Suppressor macrophage (primary cell): ENCODE results near the gene RPRML.
"Not testable (repeated sequence)": the region's sequence is repeated elsewhere in the genome, so short reads cannot be mapped to it uniquely, and the experiment has no call there.

Experiments
- DNase-seq, 4 experiments: peaks; one replicate each; pipeline ENCODE4 v3.0.0-alpha.2; 2020 to 2022

RPRML gene

GRCh38 chr17:46976626-46977270 lies 2.3 kb downstream of the RPRML start:
- no peak for DNase-seq

DNA sequence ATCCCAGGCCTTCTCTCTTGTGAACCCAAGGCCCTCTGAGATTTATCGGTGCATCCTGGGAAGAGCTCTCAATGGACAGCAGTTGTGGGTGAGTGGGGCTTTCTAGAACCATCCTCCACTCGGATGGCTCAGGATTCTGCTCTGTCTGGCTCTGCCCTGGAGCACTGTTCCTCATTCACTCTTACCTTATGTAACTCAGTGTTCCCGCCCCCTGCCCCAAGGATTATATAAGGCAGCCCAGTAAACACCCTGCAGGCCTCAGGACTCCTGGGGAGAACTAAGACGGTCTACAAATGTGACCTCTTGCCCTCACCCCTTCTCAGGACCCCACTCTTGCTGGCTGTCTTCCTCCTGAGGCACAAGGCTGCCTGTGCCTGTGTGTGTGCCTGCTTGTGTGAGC lies 3.8 kb downstream of the RPRML start:
- peak in 1 of 4 experiments; percentile 6 for DNase-seq

DNA sequence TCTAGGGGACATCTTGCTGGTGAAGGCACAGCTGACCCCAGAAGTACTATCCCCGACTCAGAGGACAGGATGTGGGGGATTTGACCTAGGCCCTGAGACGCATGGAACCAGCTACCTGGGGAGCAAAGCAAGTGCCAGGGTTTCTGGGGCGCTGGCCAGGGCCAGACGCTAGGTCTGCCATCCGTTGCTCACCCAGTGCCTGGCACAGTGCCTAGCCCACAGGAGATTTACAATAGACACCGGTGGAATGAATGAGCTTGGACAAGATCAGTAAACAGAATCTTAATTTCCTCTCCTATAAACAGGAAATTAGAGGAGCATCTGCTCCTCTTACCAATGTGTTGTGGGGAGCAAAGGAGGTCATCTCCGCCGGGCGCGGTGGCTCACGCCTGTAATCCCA lies 5.0 kb downstream of the RPRML start:
- DNase-seq: no peak

DNA sequence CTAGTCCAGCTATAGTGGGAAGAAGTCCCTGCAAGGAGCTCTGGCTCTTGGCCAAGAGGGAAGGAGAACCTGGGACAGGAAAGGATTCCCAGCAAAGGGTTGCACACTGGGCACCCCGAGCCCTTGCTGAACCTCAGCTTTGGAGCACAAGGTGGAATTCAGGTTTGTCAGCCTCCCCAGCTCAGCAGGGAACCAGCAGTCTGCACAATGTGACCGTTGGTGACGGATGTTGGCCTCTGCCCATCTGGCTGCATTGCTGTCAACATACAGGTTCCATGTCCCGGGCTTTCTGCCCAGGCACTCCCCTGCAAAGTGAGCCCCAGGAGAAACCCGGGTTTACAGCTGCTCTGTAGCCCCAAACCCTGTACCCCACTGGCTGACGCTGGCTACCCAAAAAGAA lies 6.7 kb downstream of the RPRML start:
- DNase-seq: no peak

GRCh38 chr17:46971647-46972300 lies 7.3 kb downstream of the RPRML start:
- no peak for DNase-seq

GRCh38 chr17:46968896-46969295 lies 10.2 kb downstream of the RPRML start:
- DNase-seq: no peak

DNA sequence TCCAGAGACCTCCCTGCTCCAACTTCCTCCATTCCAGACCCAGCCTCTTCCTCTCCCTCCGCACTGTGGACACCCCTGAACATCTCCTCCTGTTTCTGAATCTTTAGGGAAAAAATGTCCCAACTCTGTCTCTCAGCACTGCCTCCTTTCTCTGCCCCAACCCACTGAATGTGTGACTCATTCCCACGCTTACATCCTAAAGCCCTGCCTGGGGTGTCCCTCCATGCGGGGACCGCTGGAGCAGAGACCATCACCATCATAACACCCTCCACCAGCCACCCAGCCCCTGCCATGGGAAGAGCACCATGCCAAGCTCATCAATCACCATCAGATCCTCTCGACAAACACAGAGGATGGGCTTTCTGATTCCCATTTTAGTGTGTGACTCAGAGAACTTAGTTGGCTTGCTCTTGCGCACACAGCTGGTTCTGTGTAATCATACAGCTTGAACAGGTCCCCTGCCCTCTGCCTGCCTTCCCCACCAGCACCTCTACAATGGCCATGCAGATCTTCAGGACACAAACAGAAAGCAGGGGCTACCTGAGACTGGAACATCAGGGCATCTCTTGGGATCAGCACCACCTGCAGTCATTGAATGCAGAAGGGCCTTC lies 10.7 kb downstream of the RPRML start:
- DNase-seq: no peak

GRCh38 chr17:46964315-46965265 lies 14.5 kb downstream of the RPRML start:
- peak in 2 of 4 experiments; percentile 28 to 44 for DNase-seq

DNA sequence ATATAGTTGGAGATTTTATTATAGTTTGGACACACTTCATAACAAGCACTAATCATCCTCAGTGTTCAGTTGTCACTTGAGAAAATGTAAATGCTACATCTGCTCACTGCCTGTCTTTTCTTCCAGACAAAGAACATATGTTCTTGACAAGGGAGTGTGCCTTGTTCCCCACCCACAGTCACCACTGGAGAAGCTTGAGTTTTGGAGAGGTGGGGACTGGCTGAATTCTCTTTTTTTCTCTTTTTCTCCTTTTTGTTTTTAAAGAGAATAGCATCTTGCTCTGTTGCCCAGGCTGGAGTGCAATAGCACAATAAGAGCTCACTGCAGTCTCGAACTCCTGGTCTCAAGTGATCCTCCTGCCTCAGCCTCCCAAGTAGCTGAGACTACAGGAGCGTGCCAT lies 15.5 kb downstream of the RPRML start:
- DNase-seq: no peak

DNA sequence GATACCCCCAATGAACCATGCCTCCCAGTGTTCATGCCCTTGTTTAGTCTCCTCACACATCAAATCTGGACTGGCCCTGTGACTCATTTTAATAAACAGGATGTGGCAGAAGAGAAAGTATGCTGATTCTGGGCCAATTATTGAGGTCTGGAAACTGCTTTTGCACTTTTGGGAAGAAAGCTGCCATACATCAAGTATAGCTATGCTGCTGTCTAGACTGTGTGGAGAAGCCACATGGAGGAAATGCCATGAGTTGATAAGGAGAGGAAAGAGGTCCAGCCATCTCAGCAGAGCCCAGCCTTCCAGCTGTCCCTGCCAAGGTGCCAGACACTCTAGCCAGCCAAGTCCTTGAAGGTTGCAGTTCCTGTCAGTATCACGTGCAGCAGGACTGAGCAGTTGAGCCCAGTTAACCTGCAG lies 16.7 kb downstream of the RPRML start:
- no peak for DNase-seq

GRCh38 chr17:46960152-46960551 lies 18.9 kb downstream of the RPRML start:
- no peak for DNase-seq

- DNase-seq: peak in 3 of 4 experiments; percentile 19 to 38 (median 20)
Measured at GRCh38 chr17:46958041-46958591, 20.9 kb downstream of the RPRML start.

DNA sequence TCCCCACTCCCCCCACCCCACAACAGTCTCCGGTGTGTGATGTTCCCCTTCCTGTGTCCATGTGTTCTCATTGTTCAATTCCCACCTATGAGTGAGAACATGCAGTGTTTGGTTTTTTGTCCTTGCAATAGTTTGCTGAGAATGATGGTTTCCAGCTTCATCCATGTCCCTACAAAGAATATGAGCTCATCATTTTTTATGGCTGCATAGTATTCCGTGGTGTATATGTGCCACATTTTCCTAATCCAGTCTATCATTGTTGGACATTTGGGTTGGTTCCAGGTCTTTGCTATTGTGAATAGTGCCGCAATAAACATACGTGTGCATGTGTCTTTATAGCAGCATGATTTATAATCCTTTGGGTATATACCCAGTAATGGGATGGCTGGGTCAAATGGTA lies 25.9 kb downstream of the RPRML start:
- DNase-seq: not testable (repeated sequence)

- DNase-seq: no peak
Measured at GRCh38 chr17:46952115-46952514, 26.9 kb downstream of the RPRML start.

DNA sequence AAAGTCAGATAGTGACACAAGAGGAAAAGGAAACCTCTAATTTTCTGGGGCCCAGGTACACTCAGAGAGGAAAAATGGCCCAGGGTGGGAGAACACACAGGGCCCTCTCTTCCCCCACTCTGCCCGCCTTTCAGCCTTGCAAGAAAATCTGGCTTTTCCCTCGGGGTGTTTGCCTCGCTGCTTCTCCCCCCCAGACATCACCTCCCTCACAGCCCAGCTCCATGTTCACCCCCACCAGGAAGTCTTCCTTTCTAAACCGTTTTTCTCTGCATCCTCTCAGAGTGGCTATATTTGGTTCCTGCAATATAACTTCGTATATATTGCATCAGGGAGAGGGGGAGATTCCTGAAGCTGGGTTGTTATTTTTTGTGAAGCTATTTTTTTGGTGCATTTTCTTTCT lies 27.3 kb downstream of the RPRML start:
- no peak for DNase-seq

GRCh38 chr17:46950997-46951621 lies 27.9 kb downstream of the RPRML start:
- DNase-seq: no peak

DNA sequence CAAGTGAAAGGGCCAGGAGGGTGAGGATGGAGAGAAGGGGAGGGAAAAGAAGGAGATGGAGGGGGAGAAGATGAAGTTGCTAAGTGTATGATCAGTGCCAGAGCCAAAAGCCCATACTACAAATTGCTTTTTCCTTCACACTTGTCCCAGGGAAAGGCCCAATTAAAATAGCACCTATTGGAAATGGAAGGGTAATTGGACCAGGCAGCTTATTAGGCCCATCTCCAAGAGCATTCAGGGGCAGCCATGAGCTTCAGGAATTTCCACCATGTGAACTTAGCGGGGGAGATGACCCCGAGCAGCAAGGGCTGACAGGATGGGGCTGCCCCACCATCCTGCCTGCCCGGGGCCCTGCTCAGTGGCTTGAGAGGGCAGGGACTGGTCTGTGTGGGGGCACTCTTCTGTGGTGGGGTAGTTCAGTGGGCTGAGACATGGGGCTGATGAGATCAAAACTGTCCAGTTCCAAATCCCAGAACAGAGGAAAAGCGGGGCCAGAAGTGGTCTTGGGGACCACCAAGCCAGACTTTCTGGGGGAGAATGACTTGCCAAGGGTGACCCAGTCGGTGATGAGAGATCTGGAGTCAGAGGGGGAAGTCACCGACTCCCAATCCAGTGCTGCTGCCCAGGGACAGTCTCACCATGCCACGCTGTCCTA lies 28.6 kb downstream of the RPRML start:
- no peak for DNase-seq

- DNase-seq: no peak
Measured at GRCh38 chr17:46949291-46950174, 29.5 kb downstream of the RPRML start.

GRCh38 chr17:46948544-46948943 lies 30.5 kb downstream of the RPRML start:
- DNase-seq: no peak

GRCh38 chr17:46947216-46947615 lies 31.8 kb downstream of the RPRML start:
- DNase-seq: no peak

DNA sequence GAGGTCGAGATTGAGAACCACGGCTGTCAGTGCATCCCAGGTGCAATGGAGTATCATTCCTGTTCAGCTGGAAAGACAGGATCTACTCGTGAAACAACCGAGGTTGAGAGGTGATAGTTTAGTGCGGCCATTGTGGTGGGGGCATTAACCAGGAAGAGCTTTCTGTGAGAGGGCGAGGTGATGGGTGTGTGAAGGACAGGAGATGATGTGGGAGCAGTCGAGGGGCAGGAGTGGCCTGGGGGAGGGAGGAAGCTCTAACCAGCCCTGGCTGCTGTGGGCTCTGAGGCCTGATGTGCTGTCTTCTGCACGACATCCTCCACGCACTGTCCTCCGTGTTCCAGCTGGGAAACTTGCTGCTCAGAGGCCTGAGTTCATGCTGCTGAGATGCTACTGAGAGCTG lies 34.1 kb downstream of the RPRML start:
- no peak for DNase-seq
